T-helper 2 cell treated with Interferon-gamma antibody and Interleukin-4, amounts not matched to agents 5 μg/mL and 100 μg/mL, for 36 hours (primary cell): ENCODE measurements around the gene RBM24.
A peak's percentile ranks its signal among the peaks of the same experiment; 100 is the strongest.

ENCODE experiments used
- DNase-seq: peaks from one replicate; pipeline ENCODE4 v3.0.0; 2021; ENCODE audit warnings: low spot score
- H3K27ac Mint-ChIP-seq: one replicate; pipeline ENCODE4 v1.8.0; 2021; ENCODE audit warnings: mild to moderate bottlenecking, mixed read lengths
- H3K27me3 Mint-ChIP-seq: one replicate; pipeline ENCODE4 v1.8.0; 2021; ENCODE audit warnings: low read depth, mixed read lengths
- H3K36me3 Mint-ChIP-seq: one replicate; pipeline ENCODE4 v1.8.0; 2021; ENCODE audit warnings: low read depth, mixed read lengths
- H3K4me1 Mint-ChIP-seq: one replicate; pipeline ENCODE4 v1.8.0; 2021; ENCODE audit warnings: low read depth, mixed read lengths
- H3K4me3 Mint-ChIP-seq: one replicate; pipeline ENCODE4 v1.8.0; 2022; ENCODE audit warnings: mild to moderate bottlenecking, moderate library complexity, mixed read lengths
- H3K9me3 Mint-ChIP-seq: one replicate; pipeline ENCODE4 v1.8.0; 2021; ENCODE audit warnings: mixed read lengths

Gene RBM24

GRCh38 chr6:17277256-17277655 lies 3.9 kb upstream of the RBM24 start:
- Mint-ChIP-seq H3K4me3 (no peak overlapping the region), H3K36me3 (no peaks in the 10 kb centered on the region), H3K4me1 (peaks cover 10% of the 10 kb centered on the region), H3K27me3 (peaks cover 52% of the 10 kb centered on the region), H3K9me3 (no peaks in the 10 kb centered on the region), H3K27ac (no peak overlapping the region)
- no peak for DNase-seq

GRCh38 chr6:17278289-17279063 lies 2.7 kb upstream of the RBM24 start:
- Mint-ChIP-seq H3K4me3 (no peak overlapping the region), H3K27me3 (peaks cover 64% of the 10 kb centered on the region), H3K27ac (no peak overlapping the region), H3K36me3 (no peaks in the 10 kb centered on the region), H3K9me3 (no peaks in the 10 kb centered on the region), H3K4me1 (peaks cover 10% of the 10 kb centered on the region)
- DNase-seq: no peak

GRCh38 chr6:17280138-17280537 lies 1.0 kb upstream of the RBM24 start:
- Mint-ChIP-seq H3K9me3 (no peaks in the 10 kb centered on the region), H3K27me3 (peaks cover 66% of the 10 kb centered on the region), H3K27ac (no peak overlapping the region), H3K4me1 (peaks cover 10% of the 10 kb centered on the region), H3K4me3 (no peak overlapping the region), H3K36me3 (no peaks in the 10 kb centered on the region)
- DNase-seq: no peak

- H3K4me1 Mint-ChIP-seq: peaks cover 10% of the 10 kb centered on the region
- no peak overlapping the region for H3K27ac Mint-ChIP-seq
- H3K9me3 Mint-ChIP-seq: no peaks in the 10 kb centered on the region
- peaks cover 70% of the 10 kb centered on the region for H3K27me3 Mint-ChIP-seq
- no peaks in the 10 kb centered on the region for H3K36me3 Mint-ChIP-seq
- H3K4me3 Mint-ChIP-seq: no peak overlapping the region
- DNase-seq: no peak
Measured at GRCh38 chr6:17280552-17281090, 540 bp upstream of the RBM24 start.

GRCh38 chr6:17281497-17282481 lies 628 bp downstream of the RBM24 start:
- DNase-seq: no peak
- Mint-ChIP-seq H3K4me1 (peaks cover 10% of the 10 kb centered on the region), H3K27ac (no peak overlapping the region), H3K9me3 (no peaks in the 10 kb centered on the region), H3K27me3 (peaks cover 70% of the 10 kb centered on the region), H3K36me3 (no peaks in the 10 kb centered on the region), H3K4me3 (peak overlapping the region; percentile 65)

GRCh38 chr6:17283074-17283473 lies 1.9 kb downstream of the RBM24 start:
- H3K4me3 Mint-ChIP-seq: no peak overlapping the region
- H3K9me3 Mint-ChIP-seq: no peaks in the 10 kb centered on the region

GRCh38 chr6:17289630-17290061 lies 8.5 kb downstream of the RBM24 start:
- no peaks in the 10 kb centered on the region for H3K9me3 Mint-ChIP-seq
- peaks cover 11% of the 10 kb centered on the region for H3K27me3 Mint-ChIP-seq
- H3K36me3 Mint-ChIP-seq: no peaks in the 10 kb centered on the region
- no peak for DNase-seq
- no peak overlapping the region for H3K27ac Mint-ChIP-seq
- no peaks in the 10 kb centered on the region for H3K4me1 Mint-ChIP-seq
- no peak overlapping the region for H3K4me3 Mint-ChIP-seq

More at GRCh38 chr6:17283074-17283473, 1.9 kb downstream of the RBM24 start:
- no peak overlapping the region for H3K27ac Mint-ChIP-seq
- H3K27me3 Mint-ChIP-seq: peaks cover 60% of the 10 kb centered on the region
- H3K36me3 Mint-ChIP-seq: no peaks in the 10 kb centered on the region
- DNase-seq: no peak
- peaks cover 10% of the 10 kb centered on the region for H3K4me1 Mint-ChIP-seq

GRCh38 chr6:17291778-17292177 lies 10.6 kb downstream of the RBM24 start:
- Mint-ChIP-seq H3K36me3 (no peaks in the 10 kb centered on the region), H3K27ac (no peak overlapping the region), H3K4me1 (no peaks in the 10 kb centered on the region), H3K9me3 (no peaks in the 10 kb centered on the region), H3K27me3 (no peaks in the 10 kb centered on the region), H3K4me3 (no peak overlapping the region)
- DNase-seq: no peak

GRCh38 chr6:17292600-17293133 lies 11.5 kb downstream of the RBM24 start:
- no peaks in the 10 kb centered on the region for H3K36me3 Mint-ChIP-seq
- H3K27me3 Mint-ChIP-seq: no peaks in the 10 kb centered on the region
- no peaks in the 10 kb centered on the region for H3K9me3 Mint-ChIP-seq
- no peak for DNase-seq
- H3K4me1 Mint-ChIP-seq: no peaks in the 10 kb centered on the region
- H3K27ac Mint-ChIP-seq: no peak overlapping the region
- H3K4me3 Mint-ChIP-seq: no peak overlapping the region

- Mint-ChIP-seq H3K4me3 (no peak overlapping the region), H3K27ac (no peak overlapping the region), H3K27me3 (no peaks in the 10 kb centered on the region), H3K36me3 (no peaks in the 10 kb centered on the region), H3K4me1 (no peaks in the 10 kb centered on the region), H3K9me3 (no peaks in the 10 kb centered on the region)
- no peak for DNase-seq
Measured at GRCh38 chr6:17293395-17293794, 12.2 kb downstream of the RBM24 start.

GRCh38 chr6:17297271-17298080 lies 16.3 kb downstream of the RBM24 start:
- Mint-ChIP-seq H3K36me3 (no peaks in the 10 kb centered on the region), H3K4me3 (no peak overlapping the region), H3K4me1 (no peaks in the 10 kb centered on the region), H3K27me3 (no peaks in the 10 kb centered on the region), H3K9me3 (no peaks in the 10 kb centered on the region), H3K27ac (no peak overlapping the region)
- no peak for DNase-seq

- no peaks in the 10 kb centered on the region for H3K9me3 Mint-ChIP-seq
- H3K27me3 Mint-ChIP-seq: no peaks in the 10 kb centered on the region
- no peak overlapping the region for H3K27ac Mint-ChIP-seq
- DNase-seq: no peak
- no peak overlapping the region for H3K4me3 Mint-ChIP-seq
- H3K36me3 Mint-ChIP-seq: no peaks in the 10 kb centered on the region
- H3K4me1 Mint-ChIP-seq: no peaks in the 10 kb centered on the region
Measured at GRCh38 chr6:17298257-17298656, 17.1 kb downstream of the RBM24 start.

- no peak for DNase-seq
- H3K27me3 Mint-ChIP-seq: no peaks in the 10 kb centered on the region
- no peaks in the 10 kb centered on the region for H3K4me1 Mint-ChIP-seq
- no peak overlapping the region for H3K27ac Mint-ChIP-seq
- H3K9me3 Mint-ChIP-seq: no peaks in the 10 kb centered on the region
- no peaks in the 10 kb centered on the region for H3K36me3 Mint-ChIP-seq
- no peak overlapping the region for H3K4me3 Mint-ChIP-seq
Measured at GRCh38 chr6:17299222-17299621, 18.1 kb downstream of the RBM24 start.
